GF-D8 (cell line): Measurements from ENCODE around the gene PRX.
"Not testable (repeated sequence)": the region's sequence is repeated elsewhere in the genome, so short reads cannot be mapped to it uniquely, and the experiment has no call there.

ENCODE experiments used
- DNase-seq: peaks from one replicate; lab custom pipeline; 2025; lab: John Stamatoyannopoulos, UW

Gene PRX

GRCh38 chr19:40389404-40390083 lies 23.6 kb downstream of the PRX start:
- no peak for DNase-seq

GRCh38 chr19:40388481-40388880 lies 24.7 kb downstream of the PRX start:
- no peak for DNase-seq

DNA sequence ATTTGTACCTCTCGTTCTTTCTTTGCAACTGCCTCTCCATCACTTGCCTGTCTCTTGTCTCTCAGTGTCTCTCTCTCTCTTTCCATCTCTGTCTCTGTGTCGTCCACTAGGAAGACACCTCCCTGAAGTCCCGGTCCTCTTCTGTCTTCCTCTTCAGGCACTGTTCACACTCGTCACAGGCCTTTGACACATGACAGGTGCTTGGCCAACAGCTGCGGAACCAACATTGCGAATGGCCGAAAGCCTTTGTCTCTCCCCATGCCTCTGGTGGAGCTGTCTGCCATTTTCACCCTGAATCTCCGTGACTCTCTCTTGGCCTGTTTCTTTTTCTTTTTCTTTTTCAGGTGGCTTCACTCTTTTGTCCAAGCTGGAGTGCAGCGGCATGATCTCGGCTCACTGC lies 26.0 kb downstream of the PRX start:
- no peak for DNase-seq

DNA sequence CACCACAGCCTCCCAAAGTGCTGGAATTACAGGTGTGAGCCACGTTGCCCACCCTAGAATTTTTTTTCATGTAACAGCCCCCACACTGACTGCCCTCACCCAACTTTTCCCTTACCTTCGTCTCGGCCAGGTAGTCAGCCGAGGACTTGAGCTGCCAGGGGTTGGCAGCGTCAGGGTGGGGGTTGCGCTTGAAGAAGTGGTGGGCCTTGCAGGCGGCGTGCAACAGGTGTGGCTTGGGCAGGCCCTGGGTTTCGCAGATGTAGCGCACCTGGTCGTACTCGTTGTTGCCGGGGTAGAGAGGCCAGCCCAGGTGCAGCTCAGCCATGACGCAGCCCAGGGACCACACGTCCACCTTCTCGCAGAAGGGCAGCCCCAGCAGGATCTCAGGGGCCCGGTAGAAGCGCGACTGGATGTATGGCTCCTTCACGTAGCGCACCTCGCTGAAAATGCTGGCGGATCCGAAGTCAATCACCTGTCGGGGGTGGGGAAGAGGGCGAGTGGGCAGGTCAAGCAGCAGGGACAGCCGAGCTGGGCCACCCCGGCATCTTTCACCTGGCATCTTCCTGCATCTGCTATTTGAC lies 29.4 kb downstream of the PRX start:
- no peak for DNase-seq

DNA sequence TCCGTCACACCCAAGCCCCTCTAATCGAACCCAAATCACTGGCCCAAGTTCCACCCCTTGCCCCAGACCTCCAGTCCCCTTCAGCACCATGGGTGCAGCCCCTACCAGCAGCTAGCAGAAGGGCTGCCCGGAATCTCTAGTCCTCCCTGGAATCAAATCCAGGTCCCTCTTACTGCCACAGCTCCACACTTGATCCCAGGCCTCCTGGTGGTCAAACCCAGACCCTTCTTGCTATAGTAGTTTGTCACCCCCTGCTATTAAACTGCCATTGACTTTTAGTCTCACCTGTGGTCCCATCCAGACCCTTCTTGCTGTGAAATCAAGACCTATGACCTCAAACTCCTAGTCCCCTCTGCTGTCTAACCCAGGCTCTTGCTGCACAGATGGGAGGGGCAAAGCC lies 31.9 kb downstream of the PRX start:
- no peak for DNase-seq

DNA sequence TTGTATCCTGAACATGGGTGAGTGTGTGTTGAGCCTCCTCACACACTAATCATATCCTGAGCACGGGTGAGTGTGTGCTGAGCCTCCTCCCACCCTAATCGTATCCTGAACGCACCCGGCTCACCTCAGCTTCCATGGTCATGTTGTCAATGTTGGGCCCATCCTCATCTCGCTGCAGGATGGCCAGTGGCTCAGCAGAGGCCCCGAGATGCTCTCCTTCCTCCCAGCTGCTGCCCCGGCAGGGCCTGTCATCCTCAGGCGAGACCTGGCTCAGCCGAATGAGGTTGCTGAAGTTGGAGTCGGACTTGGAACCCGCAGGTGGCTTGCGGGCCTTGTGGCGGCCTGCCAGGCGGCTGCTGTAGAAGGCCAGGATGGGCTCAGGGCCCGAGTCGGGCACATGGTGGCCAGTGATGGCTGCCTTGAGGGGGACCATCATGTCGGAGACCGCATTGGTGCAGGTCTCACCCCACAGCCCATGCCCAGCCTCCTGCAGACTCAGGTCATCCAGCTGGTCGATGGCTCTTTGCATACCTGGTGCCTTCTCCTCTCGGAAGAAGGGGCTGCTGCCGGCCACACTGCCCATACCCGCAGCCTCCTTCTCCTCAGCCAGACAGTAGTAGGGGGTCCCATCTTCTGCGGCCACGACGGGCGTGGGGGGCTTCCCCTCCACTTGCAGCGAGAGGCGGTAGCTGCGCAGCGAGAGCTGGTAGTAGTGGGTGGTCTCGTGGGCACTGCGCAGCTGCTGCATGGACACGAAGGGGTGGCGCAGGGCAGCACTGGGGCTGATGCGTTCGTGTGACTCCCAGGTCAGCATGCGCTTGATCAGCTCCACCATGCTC lies 32.8 kb downstream of the PRX start:
- no peak for DNase-seq

GRCh38 chr19:40379446-40380198 lies 33.6 kb downstream of the PRX start:
- no peak for DNase-seq

GRCh38 chr19:40378509-40378908 lies 34.7 kb downstream of the PRX start:
- DNase-seq = no peak

GRCh38 chr19:40377876-40378385 lies 35.2 kb downstream of the PRX start:
- DNase-seq = no peak

DNA sequence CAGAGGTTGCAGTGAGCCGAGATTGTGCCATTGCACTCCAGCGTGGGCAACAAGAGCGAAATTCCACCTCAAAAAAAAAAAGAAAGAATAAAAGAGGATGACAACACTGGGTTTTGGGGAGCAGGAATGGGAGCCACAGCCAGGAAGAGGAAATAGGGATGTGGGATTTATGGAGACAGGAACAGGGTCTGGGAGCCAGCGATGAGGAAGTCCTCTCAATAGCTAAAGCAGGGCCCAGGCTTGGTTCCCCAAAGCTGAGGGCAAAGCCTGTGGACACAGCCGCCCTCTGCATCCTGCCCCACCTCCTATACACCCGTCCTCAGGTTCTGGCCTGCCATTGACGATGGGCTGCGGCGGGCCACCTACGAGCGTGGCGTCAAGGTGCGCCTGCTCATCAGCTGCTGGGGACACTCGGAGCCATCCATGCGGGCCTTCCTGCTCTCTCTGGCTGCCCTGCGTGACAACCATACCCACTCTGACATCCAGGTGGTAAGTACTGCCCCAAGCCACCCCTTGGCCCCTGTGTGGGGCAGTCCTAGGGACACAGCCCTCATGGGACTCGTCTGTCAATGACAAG lies 36.8 kb downstream of the PRX start:
- no peak for DNase-seq

GRCh38 chr19:40374084-40374483 lies 39.1 kb downstream of the PRX start:
- DNase-seq = no peak

DNA sequence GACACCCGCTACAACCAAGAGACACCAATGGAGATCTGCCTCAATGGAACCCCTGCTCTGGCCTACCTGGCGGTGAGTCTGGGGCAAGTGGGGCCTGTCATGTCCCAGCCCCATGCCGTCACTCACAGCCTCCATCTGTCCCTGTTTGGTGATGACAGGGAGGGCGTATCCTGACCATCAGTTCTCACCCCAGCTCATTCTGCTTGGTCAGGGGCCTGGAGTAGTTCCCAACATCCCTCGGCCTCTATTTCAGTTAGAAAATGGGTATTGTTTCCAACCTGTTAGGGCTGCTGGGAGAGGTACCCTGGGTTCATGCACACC lies 41.4 kb downstream of the PRX start:
- DNase-seq = no peak

- peak; percentile 7 for DNase-seq
Measured at GRCh38 chr19:40370997-40371801, 42.0 kb downstream of the PRX start.

GRCh38 chr19:40370253-40370652 lies 42.9 kb downstream of the PRX start:
- not testable (repeated sequence) for DNase-seq

GRCh38 chr19:40369797-40370196 lies 43.4 kb downstream of the PRX start:
- no peak for DNase-seq

DNA sequence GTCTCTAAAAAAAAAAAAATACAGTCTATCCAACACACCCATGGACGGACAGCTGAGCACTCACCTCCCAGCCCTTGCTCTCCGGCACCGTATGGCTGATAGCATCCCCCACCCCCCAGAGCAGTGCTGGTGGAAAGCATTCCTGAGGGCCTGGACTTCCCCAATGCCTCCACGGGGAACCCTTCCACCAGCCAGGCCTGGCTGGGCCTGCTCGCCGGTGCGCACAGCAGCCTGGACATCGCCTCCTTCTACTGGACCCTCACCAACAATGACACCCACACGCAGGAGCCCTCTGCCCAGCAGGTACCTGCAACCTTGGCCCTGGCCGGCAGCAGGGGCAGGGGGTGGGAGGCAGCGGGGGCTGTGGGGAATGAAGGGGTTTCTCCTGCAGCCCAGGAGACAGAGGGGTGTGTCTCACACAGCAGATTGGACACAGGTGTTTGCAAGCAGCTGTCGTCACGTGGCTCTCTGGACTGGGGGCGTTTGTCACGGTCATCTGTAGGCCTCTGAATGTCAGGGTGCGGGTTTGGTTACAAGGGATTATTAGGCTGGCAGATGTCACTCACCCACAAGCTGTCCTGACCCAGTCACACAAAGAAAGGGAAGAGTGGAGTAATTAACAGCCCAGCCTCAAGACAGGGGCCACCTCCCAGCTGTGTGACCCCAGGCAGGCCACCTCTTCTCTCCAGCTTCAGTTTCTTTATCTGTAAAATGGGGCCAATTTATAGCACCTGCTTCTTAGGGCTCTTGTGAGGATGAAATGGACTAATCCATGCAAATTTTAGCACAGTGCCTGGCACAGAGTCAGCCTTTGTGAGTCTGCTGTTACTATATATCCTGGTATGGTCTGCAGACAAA lies 45.4 kb downstream of the PRX start:
- DNase-seq = no peak

- DNase-seq = no peak
Measured at GRCh38 chr19:40366697-40367561, 46.2 kb downstream of the PRX start.

DNA sequence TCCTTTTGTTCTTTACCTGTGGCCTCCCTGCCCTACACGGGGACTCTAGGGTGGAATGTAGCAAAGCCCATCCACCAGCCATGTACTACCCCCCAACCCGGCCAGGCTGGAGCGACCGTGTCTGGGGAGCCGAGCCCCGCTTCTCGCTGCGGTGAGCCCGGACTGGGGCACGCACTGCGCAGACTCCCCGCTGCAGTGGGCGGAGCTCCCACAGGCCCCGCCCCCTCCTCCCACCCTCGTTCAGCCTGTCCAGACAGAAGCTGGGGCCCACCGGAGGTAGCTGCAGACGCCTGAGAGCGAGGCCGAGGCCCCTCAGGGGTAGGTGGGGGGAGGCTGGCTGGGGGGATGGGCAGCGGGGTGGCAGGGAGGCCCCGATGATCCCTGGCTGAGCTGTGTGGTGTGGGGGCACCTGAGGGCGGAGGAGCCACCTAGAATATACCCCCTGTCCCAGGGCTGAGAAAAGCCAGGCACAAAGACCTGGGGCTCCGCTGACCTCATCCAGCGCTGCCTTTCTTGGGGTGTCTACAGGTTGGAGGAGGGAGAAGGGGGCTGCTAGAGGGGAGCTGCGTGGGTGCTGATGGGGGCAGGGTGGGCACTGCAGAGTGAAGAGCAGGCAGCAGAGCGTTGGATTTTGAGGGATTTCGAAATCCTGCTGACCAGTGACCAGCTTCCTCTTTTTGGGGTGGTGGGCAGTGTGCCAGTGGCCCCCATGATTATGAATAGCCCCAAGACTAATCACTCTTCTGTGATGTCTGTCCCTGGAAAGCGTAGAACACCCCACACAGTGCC lies 47.4 kb downstream of the PRX start:
- DNase-seq = no peak
